Retinal pigment epithelial cell (primary cell): ENCODE data around the gene SCN1B.
A peak's percentile ranks its signal among the peaks of the same experiment; 100 is the strongest.

Experiments
- DNase-seq: peaks from one replicate; pipeline ENCODE4 v3.0.0-alpha.2; 2010; ENCODE audit warnings: low read depth
- H3K4me3 ChIP-seq: 2 replicates; pipeline ENCODE4 v1.5.1; 2011; ENCODE audit warnings: mild to moderate bottlenecking, low read length, control low read depth, moderate library complexity
- CTCF ChIP-seq: conservative IDR thresholded peaks from 2 replicates; pipeline ENCODE4 v1.5.1; 2011; ENCODE audit warnings: low read depth, low read length, control low read depth, inconsistent platforms

The SCN1B gene

GRCh38 chr19:35081201-35081600 lies 50.9 kb downstream of the SCN1B start:
- no peak for DNase-seq
- H3K4me3 ChIP-seq: no peak overlapping the region
- no peak for TF ChIP-seq CTCF

GRCh38 chr19:35083691-35084508 lies 53.6 kb downstream of the SCN1B start:
- no peak overlapping the region for H3K4me3 ChIP-seq
- DNase-seq: no peak
- TF ChIP-seq CTCF: no peak

- DNase-seq: no peak
- no peak overlapping the region for H3K4me3 ChIP-seq
- TF ChIP-seq CTCF: no peak
Observed at GRCh38 chr19:35084509-35084762, 54.2 kb downstream of the SCN1B start.

GRCh38 chr19:35085947-35086346 lies 55.7 kb downstream of the SCN1B start:
- TF ChIP-seq CTCF: no peak
- no peak overlapping the region for H3K4me3 ChIP-seq
- DNase-seq: no peak

- no peak for DNase-seq
- no peak for TF ChIP-seq CTCF
- H3K4me3 ChIP-seq: no peak overlapping the region
Observed at GRCh38 chr19:35086455-35086854, 56.2 kb downstream of the SCN1B start.

GRCh38 chr19:35087393-35087792 lies 57.1 kb downstream of the SCN1B start:
- DNase-seq: no peak
- no peak for TF ChIP-seq CTCF
- H3K4me3 ChIP-seq: no peak overlapping the region

- DNase-seq: no peak
- H3K4me3 ChIP-seq: no peak overlapping the region
- TF ChIP-seq CTCF: peak; percentile 0
Observed at GRCh38 chr19:35088131-35088913, 58.1 kb downstream of the SCN1B start.
